Keratinocyte (primary cell): ENCODE data around the gene SEPTIN6. TPM values are rescaled to one million over a fixed set of nuclear protein-coding genes. Genes with fewer than 3 reads are reported as not detected.

Source experiments
- DNase-seq: peaks from one replicate; pipeline ENCODE4 v3.0.0-alpha.2; 2011; ENCODE audit warnings: low read depth, missing footprints, low spot score
- FAIRE-seq: peaks from 2 replicates; lab custom pipeline; 2011; peaks lifted over from hg19 to GRCh38; lab: Jason Lieb, UNC
- H2AFZ ChIP-seq: 2 replicates; pipeline ENCODE4 v1.6.0; 2012; ENCODE audit warnings: low read length, control low read depth, inconsistent platforms; ENCODE audit not compliant: control insufficient read depth
- H3K27ac ChIP-seq: 2 replicates; pipeline ENCODE4 v1.5.1; 2011; ENCODE audit warnings: low read length; ENCODE audit not compliant: control insufficient read depth, insufficient read depth
- H3K27me3 ChIP-seq: 3 replicates; pipeline ENCODE4 v1.6.0; 2011; ENCODE audit warnings: low read length; ENCODE audit not compliant: control insufficient read depth, insufficient read depth; ENCODE audit errors: extremely low read depth
- H3K36me3 ChIP-seq, 2 experiments: 2 replicates in 1 of 2; 3 replicates in 1 of 2; pipeline ENCODE4 v1.5.1; 2011; ENCODE audit warnings: low read length in 2 of 2, mild to moderate bottlenecking in 1 of 2; ENCODE audit not compliant: control insufficient read depth in 2 of 2, insufficient read depth in 2 of 2; ENCODE audit errors: extremely low read depth in 1 of 2
- H3K4me1 ChIP-seq: 3 replicates; pipeline ENCODE4 v1.5.1; 2011; ENCODE audit warnings: low read length; ENCODE audit not compliant: control insufficient read depth, insufficient read depth; ENCODE audit errors: extremely low read depth
- H3K4me2 ChIP-seq: 3 replicates; pipeline ENCODE4 v1.6.0; 2011; ENCODE audit warnings: low read depth, low read length; ENCODE audit not compliant: control insufficient read depth, insufficient read depth; ENCODE audit errors: extremely low read depth
- H3K4me3 ChIP-seq, 3 experiments: fragments of 200-600 bp in 1 of 3; sonication (generic) in 1 of 3; 2 replicates in 2 of 3; 3 replicates in 1 of 3; pipeline ENCODE4 v1.5.1; 2011 to 2016; ENCODE audit warnings: low read length in 3 of 3, mild to moderate bottlenecking in 3 of 3, control low read depth in 2 of 3, inconsistent platforms in 1 of 3, low read depth in 1 of 3, mixed read lengths in 1 of 3, mixed run types in 1 of 3, moderate library complexity in 1 of 3; ENCODE audit not compliant: control insufficient read depth in 2 of 3, insufficient read depth in 2 of 3; ENCODE audit errors: extremely low read depth in 1 of 3
- H3K79me2 ChIP-seq: 2 replicates; pipeline ENCODE4 v1.6.0; 2012; ENCODE audit warnings: low read length; ENCODE audit not compliant: control insufficient read depth, insufficient read depth
- H3K9ac ChIP-seq: 3 replicates; pipeline ENCODE4 v1.6.0; 2011; ENCODE audit warnings: low read length; ENCODE audit not compliant: control insufficient read depth, insufficient read depth; ENCODE audit errors: extremely low read depth
- H3K9me1 ChIP-seq: 3 replicates; pipeline ENCODE4 v1.6.0; 2011; ENCODE audit warnings: low read length; ENCODE audit not compliant: control insufficient read depth, insufficient read depth; ENCODE audit errors: extremely low read depth
- H3K9me3 ChIP-seq: 2 replicates; pipeline ENCODE4 v1.5.1; 2012; ENCODE audit warnings: low read depth, low read length; ENCODE audit not compliant: control insufficient read depth
- H4K20me1 ChIP-seq: 3 replicates; pipeline ENCODE4 v1.6.0; 2011; ENCODE audit warnings: low read length; ENCODE audit not compliant: control insufficient read depth, insufficient read depth; ENCODE audit errors: extremely low read depth
- EZH2 ChIP-seq: IDR thresholded peaks from one replicate; pipeline ENCODE4 v1.6.1; 2012; ENCODE audit warnings: inconsistent platforms, mild to moderate bottlenecking, low read length, moderate library complexity
- dilution Hi-C: fragments of 300-500 bp; cut with MboI; formaldehyde crosslinking; loops from one replicate; pipeline ENCODE4 v1.7.0; 2020; ENCODE audit warnings: low sequenced_read_pairs; ENCODE audit not compliant: extremely low pct_ligation_motif_present
- polyA plus RNA-seq, 5 experiments: library from polyadenylated mRNA; depleted of rRNA in 3 of 5; stranded (reverse) in 3 of 5; stranded (forward) in 1 of 5; unstranded in 1 of 5; fragments of >200 nt; gene quantifications; 1 replicate in 1 of 5; 2 replicates in 3 of 5; 3 replicates in 1 of 5; pipeline versions ENCODE4 v1.2.1 to v1.2.3, GENCODE V29; 2011 to 2012; ENCODE audit warnings: missing spikeins in 2 of 5, low read depth in 1 of 5, low replicate concordance in 1 of 5
- TF ChIP-seq, protein P1 (sequence below), 3 experiments: IDR thresholded peaks in 1 of 3; conservative IDR thresholded peaks in 1 of 3; optimal IDR thresholded peaks in 1 of 3; 2 replicates in 2 of 3; 3 replicates in 1 of 3; pipeline versions ENCODE3 to v1.5.1; 2011; ENCODE audit warnings: low read length in 3 of 3, mild to moderate bottlenecking in 3 of 3, moderate library complexity in 2 of 3, control low read depth in 1 of 3, inconsistent platforms in 1 of 3; ENCODE audit not compliant: insufficient read depth in 2 of 3; ENCODE audit errors: extremely low read depth in 1 of 3

SEPTIN6 gene
- polyA plus RNA-seq, 1 donor (not counting 4 experiments of a cell fraction or from before 2014, with no cell fraction given), result 12.6 TPM

DNA sequence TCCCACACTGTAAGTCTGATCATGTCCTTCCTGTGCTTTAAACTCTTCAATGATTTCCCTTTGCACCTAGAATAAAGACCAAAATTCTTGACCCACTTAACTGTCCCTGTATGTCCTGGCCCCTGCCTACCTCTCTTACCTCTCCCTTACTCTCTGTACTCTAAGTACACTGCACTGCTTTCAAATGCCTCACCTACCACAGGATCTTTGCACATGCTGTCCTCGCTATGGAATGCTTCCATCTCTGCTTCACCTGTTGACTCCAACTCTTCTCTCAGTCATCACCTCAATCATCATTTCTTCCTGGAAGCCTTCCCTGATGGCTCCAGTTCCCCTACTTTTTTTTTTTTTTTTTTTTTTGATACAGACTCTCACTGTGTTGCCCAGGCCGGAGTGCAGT, 29.0 kb upstream of the SEPTIN6 start:
- DNase-seq, result no peak

DNA sequence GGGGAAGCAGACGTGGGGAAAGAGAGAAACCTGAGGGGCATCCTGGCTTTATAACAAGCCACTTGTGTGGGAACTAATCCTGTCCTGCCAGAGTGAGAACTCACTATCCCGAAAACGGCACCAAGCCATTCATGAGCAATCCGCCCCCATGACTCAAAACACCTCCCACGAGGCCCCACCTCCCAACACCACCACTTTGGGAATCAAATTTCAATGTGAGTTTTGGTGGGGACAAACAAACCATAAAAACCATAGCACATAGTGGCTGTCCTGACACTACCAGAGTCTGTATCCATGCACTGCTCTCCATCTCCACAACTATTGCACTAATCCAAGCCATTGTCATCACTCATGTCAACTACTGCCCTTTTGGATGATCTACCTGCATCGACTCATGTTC, 28.5 kb upstream of the SEPTIN6 start:
- Histone ChIP-seq H4K20me1 (no peaks in the 10 kb centered on the region), H3K36me3 (no peaks in the 10 kb centered on the region), H3K79me2 (no peaks in the 10 kb centered on the region), H3K9me1 (no peaks in the 10 kb centered on the region), H2AFZ (no peak overlapping the region), H3K4me3 (no peak overlapping the region), H3K4me2 (no peak overlapping the region), H3K27me3 (no peaks in the 10 kb centered on the region), H3K27ac (no peak overlapping the region), H3K9ac (no peak overlapping the region), H3K9me3 (no peaks in the 10 kb centered on the region), H3K4me1 (no peaks in the 10 kb centered on the region)
- dilution Hi-C loops, result no loop called here
- DNase-seq (no peak), FAIRE-seq (no peak)
- TF ChIP-seq, protein P1, sequence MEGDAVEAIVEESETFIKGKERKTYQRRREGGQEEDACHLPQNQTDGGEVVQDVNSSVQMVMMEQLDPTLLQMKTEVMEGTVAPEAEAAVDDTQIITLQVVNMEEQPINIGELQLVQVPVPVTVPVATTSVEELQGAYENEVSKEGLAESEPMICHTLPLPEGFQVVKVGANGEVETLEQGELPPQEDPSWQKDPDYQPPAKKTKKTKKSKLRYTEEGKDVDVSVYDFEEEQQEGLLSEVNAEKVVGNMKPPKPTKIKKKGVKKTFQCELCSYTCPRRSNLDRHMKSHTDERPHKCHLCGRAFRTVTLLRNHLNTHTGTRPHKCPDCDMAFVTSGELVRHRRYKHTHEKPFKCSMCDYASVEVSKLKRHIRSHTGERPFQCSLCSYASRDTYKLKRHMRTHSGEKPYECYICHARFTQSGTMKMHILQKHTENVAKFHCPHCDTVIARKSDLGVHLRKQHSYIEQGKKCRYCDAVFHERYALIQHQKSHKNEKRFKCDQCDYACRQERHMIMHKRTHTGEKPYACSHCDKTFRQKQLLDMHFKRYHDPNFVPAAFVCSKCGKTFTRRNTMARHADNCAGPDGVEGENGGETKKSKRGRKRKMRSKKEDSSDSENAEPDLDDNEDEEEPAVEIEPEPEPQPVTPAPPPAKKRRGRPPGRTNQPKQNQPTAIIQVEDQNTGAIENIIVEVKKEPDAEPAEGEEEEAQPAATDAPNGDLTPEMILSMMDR (optimal IDR thresholded peaks at IDR 0.05 in 1 of 3, IDR thresholded peaks at IDR 0.05 in 1 of 3, conservative IDR thresholded peaks at IDR 0.05 in 1 of 3; ENCODE audit: extremely low read depth in 1 of 3, insufficient read depth in 2 of 3, low read length in 3 of 3), result no peak
- TF ChIP-seq EZH2, result no peak

More for the DNA sequence above, 29.0 kb upstream of the SEPTIN6 start:
- Histone ChIP-seq H3K9ac (no peak overlapping the region), H3K9me1 (no peaks in the 10 kb centered on the region), H2AFZ (no peak overlapping the region), H3K27ac (no peak overlapping the region), H3K4me2 (no peak overlapping the region), H3K4me1 (no peaks in the 10 kb centered on the region), H4K20me1 (no peaks in the 10 kb centered on the region), H3K9me3 (no peaks in the 10 kb centered on the region), H3K36me3 (no peaks in the 10 kb centered on the region), H3K27me3 (no peaks in the 10 kb centered on the region), H3K79me2 (no peaks in the 10 kb centered on the region), H3K4me3 (no peak overlapping the region)
- TF ChIP-seq, protein P1 (optimal IDR thresholded peaks at IDR 0.05 in 1 of 3, IDR thresholded peaks at IDR 0.05 in 1 of 3, conservative IDR thresholded peaks at IDR 0.05 in 1 of 3; ENCODE audit: extremely low read depth in 1 of 3, insufficient read depth in 2 of 3, low read length in 3 of 3), result no peak
- no peak for TF ChIP-seq EZH2
- dilution Hi-C loops, result no loop called here
- FAIRE-seq, result no peak
